T-helper 2 cell treated with Interferon-gamma antibody and Interleukin-4, amounts not matched to agents 100 ng/mL and 5 ng/mL, for 36 hours (primary cell): ENCODE data around the gene STXBP3. TPM values are rescaled to one million over a fixed set of nuclear protein-coding genes. Genes with fewer than 3 reads are reported as not detected.

ENCODE experiments used
- intact Hi-C: fragments of 100-400 bp; cut with micrococcal nuclease; formaldehyde crosslinking; loops from one replicate; pipeline ENCODE4 v1.15.1; 2023
- total RNA-seq: library from RNA; stranded (reverse); gene quantifications from 2 replicates; pipeline ENCODE4 v1.2.3, GENCODE V29; 2022

The STXBP3 gene
- total RNA-seq, 1 donor from 2014 or later = 54.4 TPM

GRCh38 chr1:108832929-108833328 is 86.5 kb downstream of the STXBP3 start:
- intact Hi-C loops = no loop called here

GRCh38 chr1:108841703-108842102 is 95.2 kb downstream of the STXBP3 start:
- intact Hi-C loops = no loop called here

- intact Hi-C loops = no loop called here
Observed at GRCh38 chr1:108842525-108843181, 96.2 kb downstream of the STXBP3 start.

GRCh38 chr1:108843390-108844137 is 97.1 kb downstream of the STXBP3 start:
- intact Hi-C loops = no loop called here

GRCh38 chr1:108845446-108845845 is 99.0 kb downstream of the STXBP3 start:
- intact Hi-C loops = no loop called here

GRCh38 chr1:108845991-108846390 is 99.5 kb downstream of the STXBP3 start:
- intact Hi-C loops = no loop called here

- intact Hi-C loops = no loop called here
Observed at GRCh38 chr1:108847494-108847893, 101.0 kb downstream of the STXBP3 start.

- intact Hi-C loops = no loop called here
Observed at GRCh38 chr1:108848806-108849205, 102.3 kb downstream of the STXBP3 start.

GRCh38 chr1:108850929-108851328 is 104.5 kb downstream of the STXBP3 start:
- intact Hi-C loops = no loop called here

GRCh38 chr1:108851567-108851966 is 105.1 kb downstream of the STXBP3 start:
- intact Hi-C loops = no loop called here

- intact Hi-C loops = no loop called here
Observed at GRCh38 chr1:108852221-108852975, 105.9 kb downstream of the STXBP3 start.

- intact Hi-C loops = no loop called here
Observed at GRCh38 chr1:108854221-108855019, 107.9 kb downstream of the STXBP3 start.

- intact Hi-C loops = no loop called here
Observed at GRCh38 chr1:108856994-108857393, 110.5 kb downstream of the STXBP3 start, which contains the start of gene AKNAD1. TSS of gene AKNAD1 (minus strand) at chr1:108857094. CDS start at chr1:108852664, 4,430 bp downstream.

GRCh38 chr1:108858230-108858950 is 111.9 kb downstream of the STXBP3 start:
- intact Hi-C loops = no loop called here

Other genes with a start within 250 kb of the STXBP3 start
- gene EEIG2, start 186.6 kb upstream of the STXBP3 start, total RNA-seq = 14.0 and 14.8 TPM in 2 replicates
- 20.7 and 21.0 TPM in 2 replicates for gene HENMT1, start 85.6 kb upstream of the STXBP3 start, total RNA-seq
- 81.2 and 84.0 TPM in 2 replicates for gene PRPF38B, start 54.4 kb upstream of the STXBP3 start, total RNA-seq
- gene FNDC7, start 33.8 kb upstream of the STXBP3 start, total RNA-seq = 0.07 TPM in 1 of 2 replicates, not detected in the other
- gene AKNAD1, start 110.4 kb downstream of the STXBP3 start, total RNA-seq = not detected in 2 replicates
- 33.3 and 34.8 TPM in 2 replicates for gene GPSM2, start 130.3 kb downstream of the STXBP3 start, total RNA-seq
- gene CLCC1, start 216.8 kb downstream of the STXBP3 start, total RNA-seq = 21.6 and 23.5 TPM in 2 replicates